GM12874 (cell line): ENCODE data around the gene PPP2CA.

Experiments used
- CTCF ChIP-seq: IDR thresholded peaks from 2 replicates; pipeline ENCODE4 v1.5.1; 2011; ENCODE audit warnings: low read depth, mild to moderate bottlenecking, control low read depth, low read length, moderate library complexity; ENCODE audit not compliant: insufficient read depth

PPP2CA gene

GRCh38 chr5:134236318-134236717, 10.4 kb upstream of the PPP2CA start:
- no peak for TF ChIP-seq CTCF

DNA sequence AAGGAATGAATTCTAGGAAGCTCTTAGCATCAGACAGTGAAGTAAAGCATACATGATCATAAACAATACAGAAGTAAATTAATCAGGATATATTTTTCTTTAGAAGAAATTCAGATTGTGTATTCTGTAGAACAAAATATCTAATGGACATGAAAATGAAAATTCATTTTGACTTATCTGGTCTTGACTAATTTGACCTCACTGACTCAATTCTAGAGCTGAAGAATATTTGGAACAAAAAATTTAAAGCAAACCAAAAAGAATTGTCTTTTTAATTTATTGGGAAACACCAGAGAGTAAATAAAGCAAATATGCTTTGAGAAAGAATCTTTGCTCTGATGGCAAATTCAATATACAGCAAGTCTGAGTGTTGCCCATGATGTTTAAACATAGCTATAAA, 2.8 kb upstream of the PPP2CA start:
- no peak for TF ChIP-seq CTCF

GRCh38 chr5:134227776-134228175, 1.9 kb upstream of the PPP2CA start:
- no peak for TF ChIP-seq CTCF

- TF ChIP-seq CTCF, result no peak
Observed at GRCh38 chr5:134227259-134227658, 1.4 kb upstream of the PPP2CA start.

- TF ChIP-seq CTCF, result no peak
Observed at GRCh38 chr5:134226441-134227192, 744 bp upstream of the PPP2CA start.

DNA sequence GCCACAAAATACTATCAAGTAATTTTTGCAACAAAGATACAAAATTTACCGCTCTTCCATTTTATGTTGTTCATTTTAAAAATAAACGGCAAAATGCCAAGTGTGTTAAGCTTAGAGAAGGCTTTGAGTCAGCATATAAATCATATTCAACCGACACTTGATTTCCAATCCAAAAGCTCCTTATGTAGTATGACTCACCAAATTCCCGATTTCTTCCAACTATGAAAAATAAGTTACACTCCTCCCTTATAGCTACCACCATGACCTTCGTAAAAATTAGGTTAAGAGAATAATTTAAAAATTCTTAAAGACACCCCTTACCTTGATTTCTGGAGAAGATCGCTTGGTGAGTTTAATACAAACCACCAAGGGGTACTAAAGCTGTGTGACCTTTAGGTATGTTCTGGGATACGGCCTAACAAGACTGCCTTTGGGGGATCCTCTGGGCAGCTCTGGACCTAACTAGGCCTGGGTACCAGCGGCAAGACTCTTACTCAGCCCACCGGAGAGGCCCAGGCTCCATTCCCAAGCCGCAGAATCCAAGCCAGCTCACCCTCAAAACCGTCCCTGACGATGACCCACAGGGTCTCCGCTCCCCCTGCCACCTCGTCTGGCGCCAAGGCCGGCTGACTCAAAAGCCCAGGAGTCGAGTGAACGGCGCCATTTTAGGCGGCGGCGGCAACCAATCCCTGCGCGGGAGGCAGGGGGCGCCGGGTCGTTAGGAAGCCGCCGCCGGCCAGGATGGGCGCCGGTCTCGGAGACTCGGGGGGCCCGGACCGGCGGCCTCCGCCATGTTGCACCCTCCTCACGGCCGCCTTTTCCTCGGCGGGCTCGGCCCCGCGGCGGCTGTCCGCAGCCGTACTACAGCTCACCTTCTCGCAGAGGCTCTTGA, 739 bp downstream of the PPP2CA start:
- no peak for TF ChIP-seq CTCF

DNA sequence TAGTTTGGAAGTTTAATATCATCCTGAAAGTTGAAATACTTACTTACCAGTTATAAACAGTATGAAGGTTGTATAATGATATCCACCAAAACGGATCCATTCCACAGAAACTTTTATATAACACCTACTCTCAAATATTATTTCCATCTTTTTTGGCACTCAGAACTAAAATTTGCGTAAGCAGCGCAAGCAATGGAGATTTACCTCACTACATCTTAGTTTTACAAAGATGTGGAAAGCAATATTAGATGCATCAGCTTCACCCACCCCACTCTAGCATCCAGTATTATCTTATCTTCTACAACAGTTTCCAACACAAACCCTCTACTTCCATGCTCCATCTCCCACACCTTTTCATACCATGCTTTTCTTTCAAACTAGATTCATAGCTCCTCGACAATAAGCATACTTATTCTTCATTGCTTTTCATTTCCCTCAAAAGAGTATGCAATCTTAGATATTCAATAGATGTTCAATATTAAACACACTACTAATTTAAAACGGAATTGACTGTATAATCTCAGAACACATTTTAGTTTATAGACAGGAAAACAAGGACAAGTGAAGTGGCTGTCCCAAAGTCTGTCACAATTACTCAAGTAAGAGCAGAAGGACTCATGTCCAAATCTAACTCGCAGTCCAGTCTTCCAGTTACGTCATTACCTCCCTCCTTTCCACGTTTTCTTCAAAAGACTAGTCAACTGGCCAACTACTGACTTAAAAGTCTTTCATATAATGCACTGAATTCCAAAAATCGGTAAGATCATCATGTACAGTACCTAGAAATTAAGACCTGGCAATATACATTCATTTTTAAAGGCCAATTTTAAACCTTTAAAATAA, 2.2 kb downstream of the PPP2CA start:
- no peak for TF ChIP-seq CTCF
